ENCODE data around the gene KIRREL1. TPM values are rescaled to one million over a fixed set of nuclear protein-coding genes. Genes with fewer than 3 reads are reported as not detected.

KIRREL1 gene
- total and polyA plus RNA-seq, 2 donors from 2014 or later = 13.7 to 54.9 TPM

DNA sequence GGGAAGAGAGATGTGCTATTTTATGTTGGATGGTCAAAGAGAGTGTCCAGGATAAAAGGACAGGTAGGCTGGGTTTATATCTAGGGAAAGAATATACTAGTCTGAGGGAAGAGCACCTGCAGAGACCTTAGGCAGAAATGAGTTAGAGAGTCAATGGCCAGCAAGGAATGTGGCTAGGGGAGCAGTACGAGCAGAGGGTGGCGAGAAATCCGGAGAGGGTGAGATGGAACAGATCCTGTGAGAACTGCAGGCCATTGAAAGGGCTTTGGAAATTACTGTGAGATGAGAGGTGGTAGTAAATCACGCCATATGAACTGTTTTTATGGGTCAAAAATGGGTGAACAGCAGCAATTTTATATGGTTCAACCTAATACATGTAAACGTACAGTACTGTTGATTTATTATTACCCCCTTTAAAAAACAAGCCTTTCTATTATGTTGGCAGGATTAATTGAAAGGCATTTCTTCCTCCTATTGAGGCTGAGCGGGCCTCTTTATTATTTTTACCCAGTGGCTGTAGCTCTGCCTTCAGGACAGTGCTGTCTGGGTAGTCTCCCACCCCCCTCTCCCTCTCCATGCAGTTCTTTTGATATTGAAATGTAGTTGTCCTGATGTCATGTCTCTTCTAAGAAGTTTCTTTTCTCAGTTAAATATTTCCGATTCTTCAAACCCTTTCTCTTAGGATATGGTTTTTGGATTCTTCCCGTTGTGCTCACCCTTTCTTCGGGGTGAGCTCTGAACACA is 112.1 kb downstream of the KIRREL1 start:
- Histone ChIP-seq H3K9me3 (ENCODE audit: control insufficient read depth in 2 of 3, insufficient read depth in 1 of 3, low read length in 3 of 3) (no peaks in the 10 kb centered on the region), H3K4me1 (ENCODE audit: control insufficient read depth in 2 of 3, insufficient read depth in 2 of 3, low read depth in 1 of 3, low read length in 3 of 3) (peaks cover 0 to 8% (median 0%) of the 10 kb centered on the region in 3 donors), H3K27ac (ENCODE audit: low read depth in 2 of 2, low read length in 2 of 2) (no peak overlapping the region), H3K36me3 (ENCODE audit: control insufficient read depth in 2 of 3, insufficient read depth in 3 of 3, low read length in 3 of 3) (no peaks in the 10 kb centered on the region), H3K9ac (ENCODE audit: low read length in 3 of 3) (no peak overlapping the region), H3K27me3 (ENCODE audit: control insufficient read depth, insufficient read depth, low read length) (no peaks in the 10 kb centered on the region), H3K4me3 (ENCODE audit: low read length in 3 of 3) (no peak overlapping the region)
- peak in 1 of 5 donors; percentile 33 for DNase-seq
- intact Hi-C loops (cut with DNase I) = no loop called here
- FAIRE-seq = no peak
- TF ChIP-seq, protein P1, sequence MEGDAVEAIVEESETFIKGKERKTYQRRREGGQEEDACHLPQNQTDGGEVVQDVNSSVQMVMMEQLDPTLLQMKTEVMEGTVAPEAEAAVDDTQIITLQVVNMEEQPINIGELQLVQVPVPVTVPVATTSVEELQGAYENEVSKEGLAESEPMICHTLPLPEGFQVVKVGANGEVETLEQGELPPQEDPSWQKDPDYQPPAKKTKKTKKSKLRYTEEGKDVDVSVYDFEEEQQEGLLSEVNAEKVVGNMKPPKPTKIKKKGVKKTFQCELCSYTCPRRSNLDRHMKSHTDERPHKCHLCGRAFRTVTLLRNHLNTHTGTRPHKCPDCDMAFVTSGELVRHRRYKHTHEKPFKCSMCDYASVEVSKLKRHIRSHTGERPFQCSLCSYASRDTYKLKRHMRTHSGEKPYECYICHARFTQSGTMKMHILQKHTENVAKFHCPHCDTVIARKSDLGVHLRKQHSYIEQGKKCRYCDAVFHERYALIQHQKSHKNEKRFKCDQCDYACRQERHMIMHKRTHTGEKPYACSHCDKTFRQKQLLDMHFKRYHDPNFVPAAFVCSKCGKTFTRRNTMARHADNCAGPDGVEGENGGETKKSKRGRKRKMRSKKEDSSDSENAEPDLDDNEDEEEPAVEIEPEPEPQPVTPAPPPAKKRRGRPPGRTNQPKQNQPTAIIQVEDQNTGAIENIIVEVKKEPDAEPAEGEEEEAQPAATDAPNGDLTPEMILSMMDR (IDR thresholded peaks at IDR 0.05; ENCODE audit: borderline replicate concordance, extremely low read depth, insufficient read depth) = no peak

DNA sequence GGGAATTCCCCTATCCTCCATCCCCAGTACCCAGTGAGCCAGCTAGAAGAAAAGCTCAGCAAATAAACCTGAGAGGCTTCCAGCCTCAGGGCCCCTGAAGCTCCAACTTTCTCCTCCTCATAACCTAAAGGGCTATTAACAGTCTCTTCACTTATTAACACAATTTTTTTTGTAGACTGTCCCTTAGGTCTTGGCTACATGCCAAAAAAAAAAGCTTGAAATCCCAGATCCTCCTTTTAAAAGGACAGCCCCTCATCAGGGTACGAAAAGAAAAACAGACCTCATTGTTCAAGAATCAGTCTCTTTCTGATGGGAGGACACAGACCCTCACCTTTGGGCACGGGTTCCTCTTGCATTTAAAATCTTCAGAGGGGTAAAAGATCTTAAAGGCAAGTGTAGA is 114.5 kb downstream of the KIRREL1 start:
- peaks cover 2% of the 10 kb centered on the region for H3K27me3 ChIP-seq (ENCODE audit: control insufficient read depth, insufficient read depth, low read length)
- DNase-seq = peak in 1 of 5 donors; percentile 62
- no peak overlapping the region for H3K4me3 ChIP-seq (ENCODE audit: low read length in 3 of 3)
- FAIRE-seq = no peak
- no peaks in the 10 kb centered on the region for H3K36me3 ChIP-seq (ENCODE audit: control insufficient read depth in 2 of 3, insufficient read depth in 3 of 3, low read length in 3 of 3)
- H3K9me3 ChIP-seq (ENCODE audit: control insufficient read depth in 2 of 3, insufficient read depth in 1 of 3, low read length in 3 of 3) = no peaks in the 10 kb centered on the region
- TF ChIP-seq, protein P1 (IDR thresholded peaks at IDR 0.05; ENCODE audit: borderline replicate concordance, extremely low read depth, insufficient read depth) = no peak
- intact Hi-C loops (cut with DNase I) = no loop called here
- H3K9ac ChIP-seq (ENCODE audit: low read length in 3 of 3) = no peak overlapping the region
- peaks cover 0 to 4% (median 0%) of the 10 kb centered on the region in 3 donors for H3K4me1 ChIP-seq (ENCODE audit: control insufficient read depth in 2 of 3, insufficient read depth in 2 of 3, low read depth in 1 of 3, low read length in 3 of 3)
- no peak overlapping the region for H3K27ac ChIP-seq (ENCODE audit: low read depth in 2 of 2, low read length in 2 of 2)

DNA sequence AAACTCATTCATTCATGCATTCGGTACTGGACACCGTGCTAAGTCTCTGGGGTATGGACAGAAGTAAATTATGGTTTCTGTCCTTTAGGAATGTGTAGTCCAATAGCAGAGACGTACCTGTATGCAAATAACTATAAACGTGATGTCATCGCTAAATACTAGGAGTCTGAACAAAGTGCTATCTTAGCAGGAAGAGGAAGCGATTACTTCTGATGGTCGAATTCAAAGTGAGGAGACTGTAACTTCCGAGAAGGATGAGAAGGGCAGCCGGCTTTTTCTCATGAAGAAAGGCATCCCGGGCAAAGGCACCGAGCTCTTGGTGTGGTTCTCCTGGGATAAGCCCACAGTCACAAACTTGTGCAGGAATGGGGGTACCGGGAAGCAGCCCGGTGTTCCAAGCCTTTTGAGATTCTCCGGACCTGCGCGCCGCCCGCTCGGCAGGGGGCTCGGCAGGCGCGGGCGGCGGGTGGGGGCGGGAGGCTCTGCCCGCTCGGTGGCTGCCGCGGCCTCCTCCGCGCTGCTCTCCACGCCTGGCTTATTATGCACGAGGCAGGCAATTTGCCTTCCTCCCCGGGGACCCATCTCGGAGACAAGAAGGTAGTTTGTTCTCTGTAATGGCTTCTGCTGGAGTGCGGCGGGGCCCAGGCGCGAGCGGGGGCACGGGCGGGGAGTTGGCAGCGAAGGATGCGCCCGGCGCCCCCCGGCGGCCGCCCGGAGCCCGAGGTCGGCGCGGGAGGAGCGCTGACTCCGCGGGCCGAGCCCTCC is 119.7 kb downstream of the KIRREL1 start:
- H3K9me3 ChIP-seq (ENCODE audit: control insufficient read depth in 2 of 3, insufficient read depth in 1 of 3, low read length in 3 of 3) = no peaks in the 10 kb centered on the region
- H3K4me3 ChIP-seq (ENCODE audit: low read length in 3 of 3) = peak overlapping the region; percentile 23 to 53 (median 50)
- intact Hi-C loops (cut with DNase I) = no loop called here
- H3K27me3 ChIP-seq (ENCODE audit: control insufficient read depth, insufficient read depth, low read length) = peaks cover 3% of the 10 kb centered on the region
- TF ChIP-seq, protein P1 (IDR thresholded peaks at IDR 0.05; ENCODE audit: borderline replicate concordance, extremely low read depth, insufficient read depth) = peak; percentile 33
- H3K36me3 ChIP-seq (ENCODE audit: control insufficient read depth in 2 of 3, insufficient read depth in 3 of 3, low read length in 3 of 3) = no peaks in the 10 kb centered on the region
- FAIRE-seq (no peak), DNase-seq (peak in 4 of 5 donors; percentile 68 to 83 (median 74))
- no peak overlapping the region for H3K27ac ChIP-seq (ENCODE audit: low read depth in 2 of 2, low read length in 2 of 2)
- H3K9ac ChIP-seq (ENCODE audit: low read length in 3 of 3) = peak overlapping the region in 1 of 3 donors; percentile 22
- H3K4me1 ChIP-seq (ENCODE audit: control insufficient read depth in 2 of 3, insufficient read depth in 2 of 3, low read depth in 1 of 3, low read length in 3 of 3) = no peaks in the 10 kb centered on the region

Measured in kidney (tissue), 14 donors.